AML-193 (cell line): ENCODE results near the gene PRSS8.

Experiments
- DNase-seq, 2 experiments: peaks; one replicate each; lab custom pipeline; 2025; lab: John Stamatoyannopoulos, UW

The PRSS8 gene

DNA sequence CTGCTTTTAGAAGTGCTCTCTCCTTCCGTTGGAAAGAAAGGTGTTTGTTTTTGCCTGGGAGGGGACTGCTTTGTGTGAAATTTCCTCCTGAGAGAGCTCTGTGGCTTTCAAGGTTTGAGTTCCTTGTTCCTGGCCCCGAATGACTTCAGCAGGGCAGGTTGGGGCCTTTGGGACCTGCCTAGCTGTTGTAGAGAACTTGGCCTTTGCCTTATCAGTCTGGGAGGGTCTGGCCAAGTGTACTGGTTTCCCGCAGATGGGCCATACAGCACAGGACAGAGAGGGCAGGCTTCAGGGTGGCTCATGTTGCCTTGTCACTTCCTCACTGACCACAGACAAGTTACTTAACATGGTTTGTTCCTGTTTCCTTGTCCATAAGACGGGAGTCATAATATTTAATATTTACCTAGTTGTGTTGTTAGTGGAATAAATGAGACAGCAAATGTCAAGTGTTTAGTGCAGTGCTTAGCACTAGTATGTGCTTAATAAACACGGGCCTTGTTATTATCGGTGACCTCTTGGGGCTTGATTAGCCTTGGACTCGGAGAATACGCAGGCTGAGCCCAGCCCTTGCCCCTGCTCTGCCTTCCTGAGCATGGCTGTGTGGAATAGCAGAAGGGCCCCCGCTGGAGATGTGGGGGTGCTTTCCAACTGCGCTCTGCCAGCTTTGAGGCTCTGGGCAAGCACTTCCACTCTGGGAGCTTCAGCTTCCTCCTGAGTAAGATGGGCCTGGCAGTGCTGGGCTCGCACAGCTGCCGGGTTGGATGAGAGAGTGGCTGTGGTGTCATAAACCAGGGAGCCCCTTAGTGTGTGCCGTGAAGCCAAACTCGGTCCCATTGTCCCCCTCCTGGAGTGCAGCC, 6.6 kb downstream of the PRSS8 start:
- peak; percentile 99 for DNase-seq

DNA sequence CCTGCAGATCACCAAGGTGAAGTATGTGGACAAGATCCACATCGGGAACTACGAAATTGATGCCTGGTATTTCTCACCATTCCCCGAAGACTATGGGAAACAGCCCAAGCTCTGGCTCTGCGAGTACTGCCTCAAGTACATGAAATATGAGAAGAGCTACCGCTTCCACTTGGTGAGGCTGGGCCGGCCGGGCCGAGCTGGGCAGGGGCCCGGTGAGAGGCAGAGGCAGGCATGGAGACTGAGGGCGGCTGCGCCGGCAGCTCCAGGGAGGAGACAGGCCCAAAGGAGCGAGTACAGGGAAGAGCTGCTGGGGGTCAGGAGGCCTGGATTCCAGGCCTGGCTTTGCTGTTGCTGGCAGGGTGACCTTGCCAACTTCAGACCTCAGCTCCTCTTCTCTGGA, 8.3 kb downstream of the PRSS8 start:
- no peak for DNase-seq

DNA sequence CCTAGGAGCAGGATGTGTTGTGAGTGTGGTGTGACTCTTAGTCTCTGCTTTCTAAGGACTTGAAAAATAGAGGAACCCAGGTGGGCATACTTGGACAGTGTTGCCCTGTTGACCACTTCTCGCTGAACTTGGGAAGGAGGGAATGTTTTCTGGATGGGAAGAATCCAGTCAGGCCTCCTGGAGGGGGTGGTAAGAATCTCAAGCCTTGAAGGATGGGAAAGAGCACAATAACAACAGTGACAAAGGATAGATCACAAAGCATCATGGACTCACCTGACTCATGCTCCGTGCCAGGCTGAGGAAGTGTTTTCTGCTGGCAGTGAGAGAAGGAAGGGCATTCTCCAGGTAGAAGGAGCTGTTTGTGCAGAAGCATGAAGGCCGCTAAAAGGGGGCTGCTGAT, 9.7 kb downstream of the PRSS8 start:
- DNase-seq: no peak

DNA sequence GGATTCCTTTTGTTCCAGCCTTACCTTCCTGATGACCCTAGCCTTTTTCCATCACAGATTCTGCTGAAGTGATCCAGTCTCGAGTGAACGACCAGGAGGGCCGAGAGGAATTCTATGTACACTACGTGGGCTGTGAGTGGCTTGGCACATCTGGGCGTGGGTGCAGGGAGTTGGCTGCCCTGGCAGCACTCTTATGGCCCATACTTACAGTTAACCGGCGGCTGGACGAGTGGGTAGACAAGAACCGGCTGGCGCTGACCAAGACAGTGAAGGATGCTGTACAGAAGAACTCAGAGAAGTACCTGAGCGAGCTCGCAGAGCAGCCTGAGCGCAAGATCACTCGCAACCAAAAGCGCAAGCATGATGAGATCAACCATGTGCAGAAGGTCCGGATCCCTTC, 15.4 kb downstream of the PRSS8 start:
- no peak for DNase-seq

DNA sequence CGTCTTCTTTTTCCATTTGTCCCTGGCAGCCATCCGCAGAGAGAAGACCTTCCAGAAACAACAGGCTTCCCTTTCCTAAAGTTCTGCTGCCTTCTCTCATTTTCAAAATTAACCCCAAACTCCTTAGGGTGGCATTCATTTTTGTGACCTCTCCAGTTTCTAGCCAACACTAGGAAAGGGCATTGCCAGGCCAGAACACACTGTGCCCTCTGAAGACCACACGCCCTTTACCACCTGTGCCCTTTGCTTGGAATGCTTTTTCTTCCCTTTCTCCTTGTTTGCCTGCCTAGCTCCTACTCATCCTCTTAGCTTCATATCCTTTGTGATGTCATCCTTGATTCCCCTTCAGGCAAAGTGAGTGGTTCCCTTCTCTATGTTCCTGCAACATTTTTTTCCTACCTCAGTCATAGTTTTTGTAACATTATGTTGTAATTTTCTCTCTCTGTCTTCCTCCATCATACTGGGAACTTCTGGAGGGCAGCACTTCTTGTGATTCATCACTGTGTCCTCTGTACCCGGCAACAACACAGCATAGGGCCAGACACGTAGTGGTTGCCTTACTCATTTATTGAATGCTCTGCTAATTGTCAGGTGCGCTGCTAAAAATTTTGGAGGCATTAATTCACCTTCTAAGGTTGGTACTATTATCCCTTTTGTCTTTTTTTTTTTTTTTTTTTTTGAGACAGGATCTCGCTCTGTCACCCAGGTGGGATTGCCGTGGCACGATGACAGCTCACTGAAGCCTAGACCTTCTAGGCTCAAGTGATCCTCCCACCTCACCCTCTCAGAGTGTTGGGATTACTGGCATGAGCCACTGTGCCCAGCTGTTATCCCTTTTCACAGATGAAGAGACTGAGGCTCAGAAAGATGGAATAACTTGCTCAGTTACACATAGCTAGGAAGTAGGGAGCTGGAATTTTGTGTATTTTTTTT, 17.0 kb downstream of the PRSS8 start:
- DNase-seq: peak; percentile 57 to 64

DNA sequence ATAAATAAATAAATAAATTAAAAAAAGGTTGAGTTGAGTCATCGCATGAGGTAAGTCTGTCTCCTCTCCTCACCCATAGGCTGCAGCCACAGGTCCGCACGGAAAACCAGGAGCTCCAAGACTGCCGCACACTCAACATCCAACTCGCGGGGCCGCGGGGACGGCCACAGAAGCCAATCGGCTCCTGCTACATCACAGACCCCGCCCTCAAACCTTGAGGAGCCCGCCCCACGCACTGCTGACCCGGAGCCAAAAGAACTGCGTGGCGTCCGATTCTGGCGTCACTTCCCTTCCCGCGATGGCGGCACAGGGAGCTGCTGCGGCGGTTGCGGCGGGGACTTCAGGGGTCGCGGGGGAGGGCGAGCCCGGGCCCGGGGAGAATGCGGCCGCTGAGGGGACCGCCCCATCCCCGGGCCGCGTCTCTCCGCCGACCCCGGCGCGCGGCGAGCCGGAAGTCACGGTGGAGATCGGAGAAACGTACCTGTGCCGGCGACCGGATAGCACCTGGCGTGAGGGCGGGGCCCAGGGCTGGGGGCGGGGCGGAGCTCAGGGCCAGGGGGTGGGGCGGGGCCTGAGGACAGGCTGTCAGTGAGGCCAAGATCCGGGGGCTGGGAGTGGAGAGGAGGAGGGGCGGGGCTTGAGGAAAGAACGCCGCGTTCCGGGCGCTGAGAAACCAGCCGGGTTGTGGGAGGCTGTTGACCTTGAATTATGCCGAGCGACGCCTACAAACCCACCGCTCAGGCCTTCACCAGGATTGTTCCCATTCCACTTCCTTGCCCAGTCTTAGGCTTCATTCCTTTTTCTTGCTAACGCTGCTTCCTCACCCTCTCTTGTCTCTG, 17.9 kb downstream of the PRSS8 start, which contains the start of gene KAT8:
Gene KAT8 (plus strand): TSS at position 281 of the 839 bp plus-strand sequence. CDS start 18 bp downstream, at position 299.
- peak; percentile 95 to 97 for DNase-seq

DNA sequence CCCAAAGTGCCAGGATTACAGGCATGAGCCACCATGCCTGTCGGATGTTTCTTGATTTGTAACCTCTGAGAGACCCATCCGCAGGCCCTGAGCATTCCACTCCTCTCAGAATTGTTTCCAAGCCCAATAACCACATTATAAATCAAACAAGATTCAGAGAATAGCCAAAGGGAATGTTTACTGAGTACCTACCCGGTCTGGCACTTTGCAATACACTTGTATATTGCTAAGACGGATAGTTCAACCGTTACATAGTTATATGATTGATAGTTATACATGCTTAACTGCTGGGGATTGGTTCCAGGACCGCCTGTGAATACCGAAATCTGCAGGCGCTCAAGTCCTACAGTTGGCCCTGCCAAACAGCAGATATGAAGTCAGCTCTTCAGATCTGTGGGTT, 21.1 kb downstream of the PRSS8 start:
- no peak for DNase-seq

DNA sequence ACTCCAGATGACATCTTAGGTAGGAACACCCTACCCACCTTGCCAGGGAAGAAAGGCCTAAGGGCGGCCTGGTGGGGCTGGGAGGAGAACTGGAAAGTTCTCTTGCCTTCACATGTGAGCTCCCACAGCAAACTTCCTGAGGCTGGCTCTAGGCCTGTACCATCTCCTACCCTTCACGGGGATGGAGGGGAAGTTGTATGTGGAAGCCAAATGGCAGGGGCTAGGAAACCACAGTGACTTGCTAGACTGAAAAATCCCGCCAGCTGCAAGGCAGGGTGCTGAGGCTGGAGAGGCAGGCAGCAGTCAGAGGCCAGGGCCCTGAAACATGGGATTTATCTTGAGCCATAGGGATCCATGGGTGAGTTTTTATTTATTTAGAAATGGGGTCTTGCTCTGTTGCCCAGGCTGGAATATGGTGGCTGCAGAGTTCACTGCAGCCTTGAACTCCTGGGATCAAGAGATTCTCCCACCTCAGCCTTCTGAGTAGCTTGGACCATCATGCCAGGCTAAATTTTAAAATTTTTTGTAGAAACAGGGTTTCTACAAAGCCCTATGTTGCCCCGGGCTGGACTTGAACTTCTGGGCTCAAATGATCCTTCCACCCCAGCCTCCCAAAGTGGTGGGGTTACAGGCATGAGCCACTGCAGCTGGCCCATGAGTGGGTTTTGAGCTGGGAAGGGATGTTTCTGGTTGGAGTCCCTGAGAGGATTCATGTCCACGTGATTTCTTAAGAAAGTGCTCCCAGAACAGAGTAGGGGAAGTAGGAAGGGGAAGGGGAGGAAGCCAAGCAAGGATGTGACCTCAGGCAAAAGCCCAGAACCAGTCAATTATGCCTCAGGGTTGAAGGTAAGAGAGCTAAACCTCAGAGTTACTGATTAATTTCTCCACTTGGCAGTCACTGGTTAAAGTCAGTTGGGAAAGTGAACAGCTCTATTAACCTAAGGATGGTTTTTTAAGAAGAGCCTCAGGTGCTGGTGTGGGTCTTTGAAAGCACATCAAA, 22.1 kb downstream of the PRSS8 start:
- DNase-seq: peak; percentile 75 to 82

DNA sequence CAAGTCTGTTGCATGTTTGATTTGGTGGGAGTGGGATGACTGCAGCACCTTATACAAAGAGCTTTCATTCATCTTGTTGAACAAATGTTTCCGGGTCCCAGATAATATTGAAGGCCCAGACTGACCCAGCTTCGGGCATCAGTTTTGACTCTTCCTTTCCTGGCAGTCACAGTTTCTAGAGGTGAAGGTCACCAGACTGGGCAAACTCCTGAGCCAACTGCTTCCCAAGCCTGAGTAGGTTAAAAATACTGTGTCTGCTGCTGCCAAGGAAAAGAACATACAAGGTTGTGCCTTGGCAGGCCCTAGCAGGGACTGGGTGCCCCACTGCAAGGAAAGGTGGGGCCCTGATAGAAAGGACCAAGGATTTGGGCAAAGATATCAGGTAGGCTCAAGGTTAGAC, 22.8 kb downstream of the PRSS8 start:
- DNase-seq: no peak

DNA sequence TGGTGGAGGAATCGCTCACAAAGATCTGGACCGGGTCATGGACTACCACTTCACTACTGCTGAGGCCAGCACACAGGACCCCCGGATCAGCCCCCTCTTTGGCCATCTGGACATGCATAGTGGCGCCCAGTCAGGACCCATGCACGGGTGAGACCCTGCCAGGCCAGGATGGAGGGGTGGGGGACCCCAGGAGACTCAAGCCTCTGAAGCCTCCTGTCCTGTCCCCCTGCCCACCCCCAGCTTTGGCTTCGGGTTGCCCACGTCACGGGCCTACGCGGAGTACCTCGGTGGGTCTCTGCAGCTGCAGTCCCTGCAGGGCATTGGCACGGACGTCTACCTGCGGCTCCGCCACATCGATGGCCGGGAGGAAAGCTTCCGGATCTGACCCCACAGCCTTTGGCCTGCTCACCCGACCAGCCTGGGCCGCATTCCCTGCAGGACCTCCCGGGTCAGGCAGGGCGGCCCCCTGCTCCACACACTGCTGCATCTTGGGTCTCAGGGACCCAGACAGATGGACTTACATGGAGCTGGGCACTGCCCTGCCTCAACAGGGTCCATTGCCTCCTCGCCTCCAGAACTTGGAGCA, 23.6 kb downstream of the PRSS8 start:
- DNase-seq: no peak

DNA sequence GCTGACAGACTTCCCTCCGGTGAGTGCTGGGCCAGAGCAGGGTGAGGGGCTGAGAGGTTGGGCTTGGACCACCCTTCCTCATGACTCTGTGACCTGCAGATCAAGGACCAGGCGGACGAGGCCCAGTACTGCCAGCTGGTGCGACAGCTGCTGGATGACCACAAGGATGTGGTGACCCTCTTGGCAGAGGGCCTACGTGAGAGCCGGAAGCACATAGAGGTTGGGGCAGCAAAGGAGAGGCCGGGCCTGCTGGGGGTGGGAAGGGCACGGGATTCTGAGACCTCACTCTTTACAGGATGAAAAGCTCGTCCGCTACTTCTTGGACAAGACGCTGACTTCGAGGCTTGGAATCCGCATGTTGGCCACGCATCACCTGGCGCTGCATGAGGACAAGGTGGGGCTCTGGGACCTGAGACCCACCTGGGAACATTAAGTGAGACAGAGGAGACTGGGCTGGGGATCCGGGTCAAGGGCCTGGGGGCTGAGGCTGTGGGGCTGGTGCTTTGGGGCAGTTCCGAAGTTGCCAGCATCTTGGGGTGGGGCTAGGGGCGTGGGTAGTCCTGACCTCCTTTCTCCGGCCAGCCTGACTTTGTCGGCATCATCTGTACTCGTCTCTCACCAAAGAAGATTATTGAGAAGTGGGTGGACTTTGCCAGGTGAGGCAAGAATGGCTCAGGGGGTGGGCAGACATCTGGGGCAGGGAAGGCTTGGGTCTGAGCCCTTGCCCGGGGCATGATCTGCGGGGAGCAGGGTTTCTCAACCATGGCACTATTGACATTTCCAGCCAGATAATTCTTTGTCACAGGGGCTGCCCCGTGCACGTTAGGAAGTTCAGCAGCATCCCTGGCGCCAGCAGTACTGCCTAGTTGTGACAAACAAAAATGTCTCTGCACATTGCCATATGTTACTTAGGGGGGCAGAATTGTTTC, 25.2 kb downstream of the PRSS8 start:
- no peak for DNase-seq

DNA sequence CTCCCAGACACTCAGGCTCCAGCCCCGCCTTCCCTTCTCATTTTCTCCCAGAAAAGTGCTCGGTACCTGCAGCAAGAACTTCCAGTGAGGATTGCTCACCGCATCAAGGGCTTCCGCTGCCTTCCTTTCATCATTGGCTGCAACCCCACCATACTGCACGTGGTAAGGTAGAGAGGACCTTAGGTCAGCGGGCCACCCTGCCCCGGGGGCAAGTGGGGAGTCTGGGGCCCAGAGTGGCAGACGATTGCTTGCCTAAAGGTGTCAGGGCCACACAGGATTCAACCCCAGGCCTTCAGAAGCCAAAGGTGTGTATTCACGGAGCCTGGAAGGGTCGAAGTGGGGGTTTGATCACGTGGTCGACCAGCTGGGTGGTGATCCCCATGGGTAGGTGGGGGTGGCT, 25.9 kb downstream of the PRSS8 start:
- DNase-seq: no peak

DNA sequence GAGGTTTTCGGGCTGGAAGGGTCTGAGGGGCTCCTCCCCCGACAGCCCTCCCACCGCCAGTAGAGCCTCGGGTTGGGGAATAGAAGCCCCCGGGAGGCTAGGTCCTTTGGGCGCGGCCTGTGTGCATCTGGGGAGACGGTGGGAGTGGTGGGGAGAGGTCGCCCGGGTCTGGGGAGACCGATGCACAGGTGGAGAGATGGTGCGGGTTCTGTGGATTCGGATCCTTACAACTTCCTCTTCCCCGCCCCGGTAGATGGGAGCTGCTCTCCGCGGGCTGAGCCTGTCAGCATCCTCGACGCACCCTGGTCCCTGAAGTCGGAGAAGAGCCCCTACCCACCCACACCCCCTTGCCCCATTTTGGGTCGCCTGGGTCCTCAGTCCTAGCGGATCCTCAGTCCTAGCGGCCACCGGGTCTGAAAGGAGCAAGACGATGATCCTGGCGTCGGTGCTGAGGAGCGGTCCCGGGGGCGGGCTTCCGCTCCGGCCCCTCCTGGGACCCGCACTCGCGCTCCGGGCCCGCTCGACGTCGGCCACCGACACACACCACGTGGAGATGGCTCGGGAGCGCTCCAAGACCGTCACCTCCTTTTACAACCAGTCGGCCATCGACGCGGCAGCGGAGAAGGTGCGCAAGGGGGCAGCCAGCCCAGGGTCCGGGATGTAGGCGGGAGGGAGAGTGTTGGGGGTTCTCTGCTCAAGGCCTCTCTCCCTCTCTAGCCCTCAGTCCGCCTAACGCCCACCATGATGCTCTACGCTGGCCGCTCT, 26.6 kb downstream of the PRSS8 start:
- no peak for DNase-seq

DNA sequence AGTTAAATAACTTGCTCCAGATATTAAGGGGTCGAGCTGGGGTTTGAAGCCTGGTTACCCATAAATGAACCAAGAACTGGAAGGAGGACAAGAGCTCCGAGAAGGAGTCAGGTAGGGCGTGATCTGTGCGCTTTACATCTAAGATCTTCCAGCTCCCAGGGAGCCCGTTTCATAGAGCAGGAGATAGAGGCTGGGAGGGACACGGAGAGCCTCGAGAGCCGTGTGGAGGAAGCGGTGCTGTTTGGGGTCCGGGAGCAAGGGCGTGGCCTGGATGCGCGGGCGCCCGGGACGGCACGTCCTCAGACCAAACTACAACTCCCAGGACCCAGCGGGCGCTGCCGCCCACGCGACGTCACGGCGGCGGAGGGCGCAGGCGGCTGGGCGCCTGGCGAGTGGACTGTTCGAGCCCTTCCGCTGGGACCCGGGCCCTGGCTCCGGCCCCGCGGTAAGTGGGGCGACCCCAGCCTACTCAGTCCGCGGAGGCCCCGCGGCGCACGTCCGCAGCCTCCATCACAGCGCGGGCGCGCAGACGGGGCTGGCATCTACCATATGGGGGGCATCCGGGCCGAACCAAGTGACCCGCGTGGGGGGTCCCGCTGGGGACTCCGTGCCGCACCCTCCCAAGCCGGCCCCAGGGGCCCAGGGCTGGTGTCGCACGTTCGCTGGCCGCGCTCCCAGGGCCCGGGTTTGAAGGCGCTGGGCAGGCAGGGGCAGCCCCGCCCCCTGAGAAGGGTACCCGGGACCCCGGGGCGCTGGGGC, 27.3 kb downstream of the PRSS8 start, which contains the start of gene BCKDK:
Gene BCKDK (plus strand): TSS at position 352 of the 759 bp plus-strand sequence. CDS start 838 bp downstream, outside the sequence.
- DNase-seq: peak; percentile 62 to 72

DNA sequence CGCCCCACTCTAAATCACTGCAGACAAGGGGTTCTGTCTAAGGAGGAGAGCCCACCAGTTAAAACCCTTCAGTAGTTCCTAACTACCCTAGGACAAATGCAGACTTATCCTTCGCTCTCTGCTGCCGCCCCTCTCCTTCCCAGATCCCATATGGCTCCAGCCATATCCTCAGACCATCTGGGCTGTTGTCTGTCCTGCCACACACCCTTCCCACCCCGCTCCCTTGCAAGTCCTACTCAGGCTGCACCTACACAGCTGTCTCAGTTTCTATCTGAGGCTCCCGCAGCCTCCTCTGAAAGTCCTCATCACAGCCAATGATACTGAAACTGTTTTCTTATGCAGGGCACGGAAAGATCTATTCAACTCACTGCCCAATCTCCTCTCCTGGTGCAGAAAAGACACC, 28.1 kb downstream of the PRSS8 start:
- DNase-seq: no peak

DNA sequence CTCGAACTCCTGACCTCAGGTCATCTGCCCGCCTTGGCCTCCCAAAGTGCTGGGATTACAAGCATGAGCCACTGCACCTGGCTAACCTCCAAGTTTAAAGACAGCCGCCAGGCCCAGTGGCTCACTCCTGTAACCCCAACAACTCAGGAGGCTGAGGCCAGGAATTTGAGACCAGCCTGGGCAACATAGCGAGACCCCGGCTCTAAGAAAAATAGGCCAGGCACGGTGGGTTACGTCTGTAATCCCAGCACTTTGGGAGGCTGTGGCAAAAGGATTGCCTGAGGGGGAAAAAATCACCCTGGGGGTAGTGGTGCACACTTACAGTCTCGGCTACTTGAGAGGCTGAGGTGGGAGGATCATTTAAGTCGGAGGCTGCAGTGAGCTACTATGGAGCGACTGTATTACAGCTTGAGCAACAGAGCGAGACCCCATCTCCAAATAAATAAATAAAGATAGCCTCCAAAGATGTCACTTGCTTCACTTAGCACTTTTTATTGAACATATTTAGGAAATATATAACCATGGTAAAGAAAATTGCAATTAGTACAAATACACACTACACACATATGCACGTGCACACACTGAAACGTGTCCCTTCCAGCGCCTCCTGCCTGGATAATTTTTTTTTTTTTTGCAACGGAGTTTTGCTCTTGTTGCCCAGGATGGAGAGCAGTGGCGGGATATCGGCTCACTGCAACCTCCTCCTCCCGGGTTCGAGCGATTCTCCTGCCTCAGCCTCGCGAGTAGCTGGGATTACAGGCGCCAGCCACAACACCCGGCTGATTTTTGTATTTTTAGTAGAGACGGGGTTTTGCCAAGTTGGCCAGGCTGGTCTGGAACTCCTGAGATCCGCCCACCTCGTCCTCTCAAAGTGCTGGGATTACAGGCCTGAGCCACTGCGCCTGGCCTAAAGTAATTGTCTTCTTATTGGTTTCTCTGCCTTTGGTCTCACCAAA, 28.7 kb downstream of the PRSS8 start:
- no peak for DNase-seq
